BLaER1 treated with 17β-estradiol and CSF1 and Interleukin-3, amounts not matched to agents 10 nM and 100 nM (cell line): ENCODE measurements around the gene TENM3.
A peak's percentile ranks its signal among the peaks of the same experiment; 100 is the strongest.

Source experiments
- H3K27ac ChIP-seq, 11 experiments: shearing (Covaris generic); formaldehyde crosslinking; 2 replicates each; pipeline ENCODE4 v1.8.1; 2022
- H3K27me3 ChIP-seq, 11 experiments: shearing (Covaris generic); formaldehyde crosslinking; 2 replicates each; pipeline ENCODE4 v1.8.1; 2022
- H3K36me3 ChIP-seq, 11 experiments: shearing (Covaris generic); formaldehyde crosslinking; 2 replicates each; pipeline ENCODE4 v1.8.1; 2022
- H3K4me1 ChIP-seq, 10 experiments: shearing (Covaris generic); formaldehyde crosslinking; 2 replicates each; pipeline ENCODE4 v1.8.1; 2022
- H3K4me2 ChIP-seq, 11 experiments: shearing (Covaris generic); formaldehyde crosslinking; 2 replicates each; pipeline ENCODE4 v1.8.1; 2022
- H3K4me3 ChIP-seq, 10 experiments: shearing (Covaris generic); formaldehyde crosslinking; 2 replicates each; pipeline ENCODE4 v1.8.1; 2022
- H3K9ac ChIP-seq, 11 experiments: shearing (Covaris generic); formaldehyde crosslinking; 2 replicates each; pipeline ENCODE4 v1.8.1; 2022
- H3K9me3 ChIP-seq, 11 experiments: shearing (Covaris generic); formaldehyde crosslinking; replicated peaks in 1 of 11; 2 replicates each; pipeline ENCODE4 v1.8.1; 2022
- H4K20me1 ChIP-seq, 11 experiments: shearing (Covaris generic); formaldehyde crosslinking; 2 replicates each; pipeline ENCODE4 v1.8.1; 2022
- Cebpa-rat ChIP-seq, 11 experiments: shearing (Covaris generic); IDR thresholded peaks; 2 replicates each; pipeline ENCODE4 v1.8.1; 2022

Gene TENM3

GRCh38 chr4:182800216-182800515 is 557.0 kb downstream of the TENM3 start:
- H3K9ac ChIP-seq, result no peak overlapping the region
- no peaks in the 10 kb centered on the region for H4K20me1 ChIP-seq
- peaks cover 7 to 21% (median 16%) of the 10 kb centered on the region in 10 experiments for H3K4me1 ChIP-seq
- no peak for TF ChIP-seq Cebpa-rat (IDR thresholded peaks at IDR 0.05)
- H3K36me3 ChIP-seq, result peaks cover 0 to 35% (median 28%) of the 10 kb centered on the region in 11 experiments; a peak in 19 of 22 replicates
- H3K27me3 ChIP-seq, result no peaks in the 10 kb centered on the region
- H3K9me3 ChIP-seq, result peaks cover 22 to 36% (median 28%) of the 10 kb centered on the region in 11 experiments
- H3K4me2 ChIP-seq, result no peak overlapping the region
- peak overlapping the region in 3 of 10 experiments; percentile 4 to 41 (median 26); a peak in 4 of 20 replicates for H3K4me3 ChIP-seq
- H3K27ac ChIP-seq, result no peak overlapping the region

DNA sequence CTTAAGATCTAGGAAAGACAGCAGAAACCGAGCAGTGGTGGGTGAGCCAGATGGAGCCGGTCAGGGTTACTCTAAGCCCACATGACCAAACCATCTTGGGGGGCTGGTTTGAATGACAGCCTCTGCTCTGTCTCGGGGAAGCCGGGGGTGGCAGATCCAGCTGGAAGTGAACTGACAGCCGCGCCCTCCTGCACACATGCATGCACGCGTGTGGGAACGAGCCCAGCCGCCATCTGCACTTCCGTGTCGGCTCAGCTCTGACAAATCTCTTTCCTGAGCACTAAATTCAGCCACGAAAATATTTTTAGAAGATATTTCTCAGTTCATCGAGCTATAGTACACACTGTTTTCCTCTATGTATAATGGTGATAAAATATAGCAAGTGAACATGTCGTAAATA is 558.4 kb downstream of the TENM3 start:
- no peak for TF ChIP-seq Cebpa-rat (IDR thresholded peaks at IDR 0.05)
- H3K9ac ChIP-seq, result peak overlapping the region in 9 of 11 experiments; percentile 3 to 43 (median 23); a peak in 9 of 22 replicates
- H3K9me3 ChIP-seq, result peaks cover 22 to 36% (median 28%) of the 10 kb centered on the region in 11 experiments
- peaks cover 0 to 35% (median 28%) of the 10 kb centered on the region in 11 experiments; a peak in 19 of 22 replicates for H3K36me3 ChIP-seq
- H3K27me3 ChIP-seq, result no peaks in the 10 kb centered on the region
- H3K4me1 ChIP-seq, result peaks cover 11 to 29% (median 20%) of the 10 kb centered on the region in 10 experiments
- peak overlapping the region in 6 of 11 experiments; percentile 4 to 39 (median 14); a peak in 3 of 22 replicates for H3K27ac ChIP-seq
- no peaks in the 10 kb centered on the region for H4K20me1 ChIP-seq
- peak overlapping the region; percentile 18 to 42 (median 34); a peak in 13 of 20 replicates for H3K4me3 ChIP-seq
- H3K4me2 ChIP-seq, result peak overlapping the region; percentile 64 to 92 (median 77)

DNA sequence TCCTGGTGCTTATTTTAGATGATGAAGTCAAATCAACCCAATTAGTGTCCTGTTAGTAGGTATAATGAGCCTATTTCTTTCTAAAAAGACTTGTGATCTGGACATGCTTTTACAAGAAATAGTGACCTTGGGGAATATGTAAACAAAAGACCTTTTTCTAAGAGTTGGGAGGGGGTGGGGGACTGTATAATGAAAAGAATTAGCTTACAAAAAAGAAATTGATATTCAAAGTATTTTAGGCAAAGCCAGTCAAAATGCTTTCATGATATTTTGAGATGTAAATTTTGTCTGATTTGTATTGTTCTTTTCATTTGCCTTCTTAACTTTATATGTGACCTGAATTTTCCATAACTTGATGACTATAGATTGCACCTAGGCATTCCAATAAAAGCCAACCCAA is 559.4 kb downstream of the TENM3 start:
- Histone ChIP-seq H3K27me3 (no peaks in the 10 kb centered on the region), H3K9me3 (peaks cover 22 to 36% (median 28%) of the 10 kb centered on the region in 11 experiments), H3K4me2 (peak overlapping the region in 7 of 11 experiments; percentile 5 to 89 (median 67); a peak in 9 of 22 replicates), H3K27ac (no peak overlapping the region), H3K4me1 (peaks cover 17 to 39% (median 30%) of the 10 kb centered on the region in 10 experiments), H3K9ac (no peak overlapping the region), H4K20me1 (no peaks in the 10 kb centered on the region), H3K4me3 (no peak overlapping the region), H3K36me3 (peaks cover 0 to 31% (median 28%) of the 10 kb centered on the region in 11 experiments; a peak in 19 of 22 replicates)
- TF ChIP-seq Cebpa-rat (IDR thresholded peaks at IDR 0.05), result no peak

GRCh38 chr4:182803235-182803634 is 560.0 kb downstream of the TENM3 start:
- Histone ChIP-seq H3K27ac (no peak overlapping the region), H3K9me3 (peaks cover 22 to 32% (median 26%) of the 10 kb centered on the region in 11 experiments), H4K20me1 (no peaks in the 10 kb centered on the region), H3K9ac (no peak overlapping the region), H3K4me3 (no peak overlapping the region), H3K27me3 (no peaks in the 10 kb centered on the region), H3K4me2 (0 out of 22 replicates have a peak overlapping the region, but pooled peaks of 1 of the 11 experiments have one; percentile 67), H3K36me3 (peaks cover 0 to 25% (median 23%) of the 10 kb centered on the region in 11 experiments; a peak in 19 of 22 replicates), H3K4me1 (peaks cover 23 to 45% (median 36%) of the 10 kb centered on the region in 10 experiments)
- no peak for TF ChIP-seq Cebpa-rat (IDR thresholded peaks at IDR 0.05)

DNA sequence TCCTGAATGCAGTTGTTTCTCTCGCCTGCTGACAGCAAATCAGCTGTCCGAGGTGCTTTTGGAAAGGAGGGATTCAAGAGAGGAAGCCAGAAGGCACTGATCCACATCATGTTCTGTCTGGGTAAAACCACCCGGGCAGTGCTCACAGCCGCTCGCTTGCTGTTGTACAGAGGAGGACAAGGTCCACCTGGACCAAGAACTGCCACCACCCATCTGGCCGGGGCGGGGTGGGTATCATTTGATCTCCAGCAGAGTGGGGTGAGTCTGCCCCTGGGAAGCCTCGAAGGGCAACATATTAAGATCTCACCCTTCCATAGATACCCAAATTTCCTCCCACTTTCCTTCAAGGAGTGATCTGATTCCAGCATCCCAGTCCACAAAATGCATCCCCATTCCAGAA is 560.9 kb downstream of the TENM3 start:
- H4K20me1 ChIP-seq, result no peaks in the 10 kb centered on the region; a peak in 1 of 22 replicates
- H3K36me3 ChIP-seq, result peaks cover 0 to 17% (median 16%) of the 10 kb centered on the region in 11 experiments; a peak in 19 of 22 replicates
- no peak overlapping the region for H3K9ac ChIP-seq
- H3K27me3 ChIP-seq, result no peaks in the 10 kb centered on the region
- no peak for TF ChIP-seq Cebpa-rat (IDR thresholded peaks at IDR 0.05)
- no peak overlapping the region for H3K4me3 ChIP-seq
- H3K9me3 ChIP-seq, result peaks cover 14 to 23% (median 17%) of the 10 kb centered on the region in 11 experiments
- no peak overlapping the region for H3K27ac ChIP-seq
- no peak overlapping the region for H3K4me2 ChIP-seq
- H3K4me1 ChIP-seq, result peaks cover 32 to 54% (median 45%) of the 10 kb centered on the region in 10 experiments

DNA sequence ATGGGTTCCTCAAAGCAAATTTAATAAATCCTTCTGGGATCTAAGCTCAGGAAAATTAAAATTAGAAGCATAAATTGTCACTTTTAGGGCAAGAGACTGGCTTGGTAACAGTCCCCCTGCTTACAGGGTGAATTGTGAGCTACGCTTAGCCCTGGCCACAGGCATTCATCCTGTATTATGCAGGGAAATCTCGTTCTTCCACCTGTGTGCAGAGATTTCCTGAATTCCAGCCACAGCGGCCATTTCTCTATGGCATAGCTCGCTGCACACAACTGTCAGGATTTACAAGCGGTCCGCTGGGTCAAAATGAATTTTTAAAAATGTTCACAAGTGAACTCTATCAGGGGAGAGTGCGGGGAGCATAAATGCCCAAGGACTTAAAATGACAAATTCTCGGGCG is 562.1 kb downstream of the TENM3 start:
- TF ChIP-seq Cebpa-rat (IDR thresholded peaks at IDR 0.05), result no peak
- Histone ChIP-seq H3K27ac (no peak overlapping the region), H4K20me1 (no peaks in the 10 kb centered on the region; a peak in 1 of 22 replicates), H3K4me1 (peaks cover 44 to 65% (median 57%) of the 10 kb centered on the region in 10 experiments), H3K36me3 (peaks cover 0 to 5% (median 4%) of the 10 kb centered on the region in 11 experiments; a peak in 15 of 22 replicates), H3K27me3 (no peaks in the 10 kb centered on the region), H3K4me3 (no peak overlapping the region), H3K9ac (no peak overlapping the region), H3K4me2 (no peak overlapping the region), H3K9me3 (peaks cover 3 to 13% (median 8%) of the 10 kb centered on the region in 11 experiments)

DNA sequence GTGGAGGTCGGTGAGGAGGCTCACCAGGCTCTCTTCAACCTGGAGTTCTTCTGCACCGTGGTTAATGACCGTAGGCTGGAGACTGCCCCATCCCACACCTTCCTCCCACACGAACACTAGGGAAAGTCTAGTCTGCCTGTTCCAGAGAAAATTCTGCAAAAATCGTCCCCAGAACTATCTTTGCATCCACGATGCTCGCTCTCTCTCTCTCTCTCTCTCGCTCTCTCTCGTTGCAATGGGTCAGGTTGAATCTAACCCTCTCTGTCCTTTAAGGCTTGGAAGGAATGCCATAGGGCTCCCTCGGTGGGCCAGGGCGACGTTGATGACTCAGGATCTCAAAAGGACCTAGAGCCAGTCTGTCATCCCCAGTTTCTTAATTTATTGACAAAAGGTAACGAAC is 562.5 kb downstream of the TENM3 start:
- Histone ChIP-seq H4K20me1 (no peaks in the 10 kb centered on the region; a peak in 1 of 22 replicates), H3K27me3 (no peaks in the 10 kb centered on the region), H3K4me2 (peak overlapping the region in 8 of 11 experiments; percentile 79 to 95 (median 92); a peak in 11 of 22 replicates), H3K27ac (no peak overlapping the region), H3K4me1 (peaks cover 45 to 68% (median 57%) of the 10 kb centered on the region in 10 experiments), H3K4me3 (no peak overlapping the region), H3K9ac (no peak overlapping the region; a peak in 1 of 22 replicates), H3K9me3 (peaks cover 2 to 13% (median 8%) of the 10 kb centered on the region in 11 experiments; a peak in 20 of 22 replicates), H3K36me3 (peaks cover 0 to under 1% (median 0%) of the 10 kb centered on the region in 11 experiments; a peak in 2 of 22 replicates)
- TF ChIP-seq Cebpa-rat (IDR thresholded peaks at IDR 0.05), result no peak

- peaks cover 10 to 20% (median 16%) of the 10 kb centered on the region in 11 experiments for H3K9me3 ChIP-seq
- peaks cover 0 to 4% (median 0%) of the 10 kb centered on the region in 11 experiments; a peak in 1 of 22 replicates for H3K36me3 ChIP-seq
- peak overlapping the region; percentile 42 to 65 (median 50) for H3K4me3 ChIP-seq
- H3K27me3 ChIP-seq, result no peaks in the 10 kb centered on the region
- peak overlapping the region; percentile 57 to 75 (median 73); a peak in 21 of 22 replicates for H3K9ac ChIP-seq
- TF ChIP-seq Cebpa-rat (IDR thresholded peaks at IDR 0.05), result no peak
- H4K20me1 ChIP-seq, result no peaks in the 10 kb centered on the region; a peak in 1 of 22 replicates
- H3K4me1 ChIP-seq, result peaks cover 40 to 64% (median 52%) of the 10 kb centered on the region in 10 experiments
- peak overlapping the region; percentile 5 to 72 (median 61); a peak in 20 of 22 replicates for H3K27ac ChIP-seq
- peak overlapping the region; percentile 79 to 95 (median 92) for H3K4me2 ChIP-seq
These were observed 563.4 kb downstream of the TENM3 start for GRCh38 chr4:182806259-182807252.
